NCI-H524 (cell line): ENCODE results near the gene NRP2.

Source experiments
- DNase-seq, 2 experiments: peaks; one replicate each; lab custom pipeline; 2025; lab: John Stamatoyannopoulos, UW

Gene NRP2

DNA sequence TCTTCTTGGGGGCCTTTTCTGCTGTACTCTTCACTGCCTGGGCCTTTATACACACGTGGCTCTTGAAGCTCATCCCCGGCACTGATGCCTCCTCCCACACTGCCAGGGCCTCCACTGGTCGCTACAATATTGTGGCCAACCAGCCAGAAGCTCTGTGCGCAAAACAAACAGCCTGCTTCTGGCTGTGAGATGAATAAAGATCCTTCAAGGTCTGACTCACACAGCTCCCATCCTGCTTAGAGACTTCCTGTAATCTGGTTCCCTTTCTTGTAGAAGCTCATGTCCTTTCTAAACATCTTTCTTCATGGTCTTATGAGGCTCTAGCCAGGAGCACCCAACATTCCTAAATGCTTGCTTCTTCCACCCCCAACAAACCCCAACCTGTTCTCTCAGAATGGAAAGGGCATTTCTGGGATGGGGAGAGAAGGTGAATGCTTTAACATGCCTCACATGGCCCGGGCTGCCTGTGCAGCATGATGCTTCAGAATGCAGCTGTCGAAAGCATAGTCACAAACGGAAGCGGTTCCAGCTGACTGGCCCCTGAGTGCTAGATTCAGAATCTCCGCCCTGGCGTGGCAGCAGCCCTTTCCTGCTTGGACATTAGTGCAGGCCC, 24.6 kb downstream of the NRP2 start:
- DNase-seq, result peak in 1 of 2 experiments; percentile 10

DNA sequence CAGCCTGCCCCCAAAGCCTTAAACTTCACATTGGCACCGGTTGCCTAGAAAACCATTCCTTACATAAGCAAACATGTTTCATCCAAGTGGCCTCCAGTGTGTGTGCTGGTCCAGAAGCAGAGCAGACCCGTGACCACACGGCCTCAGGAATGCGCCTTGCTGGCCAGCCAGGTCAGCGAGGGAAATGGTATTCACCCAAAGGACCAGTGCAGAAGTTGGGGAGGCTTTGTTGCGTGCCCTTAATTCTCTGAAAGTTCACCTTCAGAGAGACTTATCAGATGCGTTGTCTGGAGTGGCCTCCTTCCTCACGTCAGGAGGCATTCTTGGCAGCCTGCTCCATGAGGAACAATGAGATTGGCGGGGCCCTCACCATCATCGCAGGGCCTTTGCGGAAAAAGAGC, 25.9 kb downstream of the NRP2 start:
- DNase-seq, result no peak

DNA sequence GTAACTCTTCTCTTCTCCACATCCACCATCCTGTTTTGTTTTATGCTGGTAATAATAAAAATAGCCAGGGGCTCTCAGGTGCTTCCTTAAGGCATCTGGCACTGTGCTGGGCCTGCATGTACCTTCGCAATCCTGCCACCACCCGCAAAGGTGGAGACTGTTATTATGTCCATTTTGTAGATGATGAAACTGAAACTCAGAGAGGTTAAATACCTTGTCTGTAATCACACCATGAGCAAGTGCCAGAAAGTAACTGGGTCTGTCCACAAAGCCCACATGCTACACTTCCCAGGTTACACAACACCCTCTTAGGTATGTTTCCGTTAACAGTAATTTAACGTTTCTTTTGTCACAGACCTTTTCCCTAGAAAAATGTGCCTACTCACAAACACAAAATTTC, 27.0 kb downstream of the NRP2 start:
- no peak for DNase-seq

DNA sequence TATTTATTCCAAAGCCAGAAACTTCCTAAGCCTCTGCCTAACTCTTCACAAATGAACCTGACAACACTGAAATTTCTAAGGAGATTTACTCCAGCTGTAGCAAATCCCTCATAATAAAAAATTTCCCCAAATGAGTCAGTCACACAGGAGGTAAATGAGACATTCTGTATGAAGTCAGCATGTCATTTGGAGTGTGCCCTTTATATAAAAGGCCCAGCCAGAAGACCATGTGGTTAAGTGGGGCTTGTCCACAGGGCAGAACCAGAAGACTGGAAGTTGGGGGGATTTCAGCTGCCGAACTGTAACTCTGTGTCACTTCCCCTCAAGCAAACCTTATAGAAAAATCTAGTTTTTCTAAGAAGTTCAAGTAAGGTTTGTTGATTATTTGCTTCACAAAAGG, 30.2 kb downstream of the NRP2 start:
- peak in 1 of 2 experiments; percentile 37 for DNase-seq

DNA sequence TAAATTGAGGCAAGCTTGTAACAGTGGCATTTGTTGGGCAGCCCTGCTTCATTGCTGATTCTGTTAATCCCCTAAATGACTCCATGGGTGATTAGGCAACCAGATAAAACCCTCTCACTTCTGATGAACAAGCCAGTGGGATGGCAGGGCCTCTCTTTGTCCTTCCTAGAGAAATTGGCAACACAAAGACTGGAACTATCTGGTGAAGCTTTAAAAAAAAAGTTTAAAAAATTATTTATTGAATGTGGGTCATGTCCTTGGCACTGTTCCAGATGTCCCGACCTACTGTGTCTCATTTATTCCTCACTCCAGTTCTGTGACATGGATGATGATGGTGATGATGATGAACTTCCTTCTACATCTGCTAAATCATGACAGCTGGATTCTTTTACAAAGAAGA, 30.8 kb downstream of the NRP2 start:
- peak; percentile 21 to 44 for DNase-seq

DNA sequence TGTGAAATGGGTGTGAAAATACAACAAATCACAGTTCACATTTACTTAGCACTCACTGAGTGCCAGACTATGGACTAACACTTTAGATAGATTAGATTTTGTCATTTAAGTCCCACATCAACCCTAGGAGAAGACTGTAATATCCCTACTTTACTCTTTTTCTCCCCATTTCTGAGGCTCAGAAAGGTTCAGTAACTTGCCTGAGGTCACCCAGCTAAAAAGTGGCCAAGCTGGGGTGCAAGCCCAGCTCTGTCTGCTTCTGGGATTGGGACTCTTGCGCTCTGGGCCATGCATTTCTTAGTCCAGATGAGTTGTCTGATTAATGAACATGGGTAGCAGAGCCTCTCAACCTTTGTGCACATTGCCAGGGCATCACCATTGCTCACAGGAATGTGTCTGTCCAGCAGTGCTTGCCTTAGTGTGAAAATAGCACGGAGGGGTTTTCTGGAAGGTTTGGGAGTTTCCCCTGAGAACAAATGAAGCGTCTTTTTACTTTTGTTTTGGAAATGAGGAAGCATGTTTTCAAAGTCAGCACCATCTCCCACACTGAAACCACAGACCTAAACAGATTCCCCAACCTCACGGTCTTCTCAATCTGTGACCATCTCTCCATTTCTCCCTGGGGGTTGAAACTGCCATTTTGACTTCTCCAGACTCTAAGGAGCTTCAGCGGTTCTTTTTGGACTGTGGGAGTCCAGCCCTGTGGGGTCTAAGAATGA, 31.9 kb downstream of the NRP2 start:
- DNase-seq, result no peak

DNA sequence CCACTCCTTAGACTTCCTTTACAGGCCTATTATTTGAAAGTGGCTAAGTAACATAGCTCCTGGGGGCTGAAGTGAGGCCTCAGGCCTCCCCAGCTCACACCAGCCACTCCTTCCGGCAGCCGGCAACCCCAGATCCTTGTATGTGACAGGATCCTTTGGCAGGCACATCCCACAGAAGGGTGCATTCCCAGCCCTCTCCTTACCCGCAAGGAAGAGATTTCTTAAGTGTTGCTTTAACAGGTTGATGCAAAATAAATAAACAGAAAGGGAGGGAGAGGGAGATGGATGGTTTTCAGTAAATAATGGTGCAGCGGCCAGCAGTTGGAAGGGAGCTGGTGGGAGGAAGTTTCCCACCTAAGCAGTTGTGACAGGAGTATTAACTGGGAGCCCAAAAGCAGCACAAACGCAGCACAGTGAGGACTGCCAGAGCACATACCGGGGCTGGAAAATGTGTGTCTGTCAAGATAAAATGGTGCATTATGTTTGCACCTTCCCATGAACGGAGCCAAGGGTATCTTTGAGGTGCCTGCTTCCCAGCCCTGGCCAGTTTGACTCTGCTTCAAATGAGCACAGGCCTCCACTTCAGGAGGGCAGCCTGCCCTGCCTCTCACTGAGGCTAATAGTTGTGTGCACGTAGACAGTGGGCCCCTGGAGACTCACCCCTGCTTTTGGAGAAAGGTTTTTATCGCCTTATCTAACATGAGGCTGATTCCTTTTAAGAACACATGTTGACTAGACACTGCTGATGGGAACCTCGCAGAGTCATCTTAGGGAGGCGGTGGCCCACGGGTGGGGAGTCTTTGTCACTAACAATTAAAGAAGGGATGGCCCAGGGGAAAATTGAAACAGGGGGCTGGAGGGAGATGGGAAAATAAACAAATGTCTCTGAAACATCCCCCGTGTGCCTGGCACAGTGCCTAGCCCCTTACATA, 32.8 kb downstream of the NRP2 start:
- DNase-seq, result no peak

DNA sequence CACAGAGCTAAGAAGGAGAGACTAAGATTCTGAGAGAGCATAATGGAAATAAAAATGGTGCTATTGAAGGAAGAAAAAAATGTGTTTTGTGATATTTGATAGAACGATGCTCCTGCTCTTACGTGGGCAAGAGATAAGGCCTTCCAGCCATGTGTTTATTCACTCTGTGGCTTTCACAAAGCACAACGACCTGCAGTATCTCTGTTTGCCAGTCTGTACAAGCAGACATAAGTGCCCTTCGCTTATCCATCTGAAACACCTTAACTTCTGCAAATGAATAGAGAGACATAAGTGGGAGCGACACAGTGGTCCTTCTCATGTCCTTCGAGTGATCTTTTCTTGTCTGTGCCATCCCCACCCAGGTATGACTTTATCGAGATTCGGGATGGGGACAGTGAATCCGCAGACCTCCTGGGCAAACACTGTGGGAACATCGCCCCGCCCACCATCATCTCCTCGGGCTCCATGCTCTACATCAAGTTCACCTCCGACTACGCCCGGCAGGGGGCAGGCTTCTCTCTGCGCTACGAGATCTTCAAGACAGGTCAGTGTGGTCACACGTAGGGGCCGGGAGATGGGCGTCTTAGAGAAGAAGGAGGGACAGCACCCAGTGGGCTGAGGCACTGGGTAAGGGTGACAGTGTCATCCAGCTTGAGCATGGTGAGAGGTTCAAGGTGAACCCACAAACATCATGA, 33.7 kb downstream of the NRP2 start:
- DNase-seq, result no peak

DNA sequence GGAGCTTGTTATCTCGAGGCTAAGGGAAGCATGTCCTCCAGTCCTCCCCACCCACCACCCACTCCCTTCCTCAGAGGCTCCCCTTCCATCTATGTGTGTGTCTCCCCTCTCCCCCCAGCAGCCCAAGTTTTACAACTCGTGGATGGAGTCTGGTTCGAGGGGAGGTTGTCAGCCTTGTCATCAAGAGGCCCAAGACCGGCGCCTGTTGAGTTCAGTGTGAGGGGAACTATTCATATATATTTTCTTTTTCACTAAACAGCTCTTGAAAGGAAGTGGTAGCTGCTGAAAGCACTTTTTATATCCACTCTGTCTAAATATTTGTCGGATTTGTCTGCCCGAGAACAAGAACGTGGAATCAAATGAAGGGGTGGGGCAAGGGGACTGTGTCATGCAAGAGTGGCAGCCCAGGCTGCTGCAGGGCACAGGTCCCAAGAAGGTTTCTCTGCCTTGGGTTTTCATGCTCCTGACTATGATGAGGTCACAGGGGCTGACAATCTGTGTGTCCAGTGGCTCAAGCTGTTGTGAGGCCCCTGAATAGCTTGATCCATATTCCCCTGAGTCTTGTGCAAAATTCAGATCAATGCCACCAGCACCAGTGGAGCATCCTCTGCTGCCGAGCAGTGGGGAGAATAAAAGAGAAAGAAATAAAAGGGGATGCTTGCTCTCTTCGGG, 35.0 kb downstream of the NRP2 start:
- no peak for DNase-seq

DNA sequence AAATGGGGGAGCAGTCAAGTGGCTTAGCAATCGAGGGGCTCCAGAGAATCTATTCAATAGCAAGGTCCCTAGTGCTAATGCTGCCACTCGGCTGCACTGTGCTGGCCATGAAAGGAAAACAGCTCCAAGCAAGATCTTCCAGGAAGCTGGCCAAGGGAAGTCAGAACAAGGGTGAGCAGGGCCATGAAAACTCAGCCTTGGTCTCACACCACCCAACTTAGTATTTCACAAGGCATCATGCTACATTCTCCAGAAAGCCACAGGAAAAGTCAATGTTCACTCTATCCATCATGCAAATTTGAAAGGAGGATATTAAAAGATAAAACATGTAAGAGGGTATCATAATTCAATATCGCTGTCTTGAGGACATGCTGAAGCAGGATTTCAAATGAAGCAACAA, 35.7 kb downstream of the NRP2 start:
- no peak for DNase-seq

DNA sequence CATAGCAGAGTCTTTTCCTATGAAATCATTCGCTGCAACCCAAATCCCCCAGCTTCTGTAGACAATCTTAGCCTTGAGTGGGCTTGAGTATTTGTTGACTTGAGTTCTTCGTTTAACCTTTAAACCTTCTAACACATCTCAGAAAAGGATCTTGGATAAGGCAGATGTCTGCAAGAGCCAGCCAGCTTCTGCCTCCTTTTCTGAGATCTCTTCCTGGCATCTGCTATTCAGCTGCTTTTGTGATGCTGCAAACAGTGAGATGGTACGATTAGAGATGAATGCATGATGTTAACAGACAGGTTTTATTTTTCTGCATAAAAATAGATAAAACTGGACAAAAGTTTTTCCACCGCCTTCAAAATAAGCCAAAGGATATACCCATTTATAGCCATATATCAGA, 37.5 kb downstream of the NRP2 start:
- DNase-seq, result peak; percentile 39 to 85

DNA sequence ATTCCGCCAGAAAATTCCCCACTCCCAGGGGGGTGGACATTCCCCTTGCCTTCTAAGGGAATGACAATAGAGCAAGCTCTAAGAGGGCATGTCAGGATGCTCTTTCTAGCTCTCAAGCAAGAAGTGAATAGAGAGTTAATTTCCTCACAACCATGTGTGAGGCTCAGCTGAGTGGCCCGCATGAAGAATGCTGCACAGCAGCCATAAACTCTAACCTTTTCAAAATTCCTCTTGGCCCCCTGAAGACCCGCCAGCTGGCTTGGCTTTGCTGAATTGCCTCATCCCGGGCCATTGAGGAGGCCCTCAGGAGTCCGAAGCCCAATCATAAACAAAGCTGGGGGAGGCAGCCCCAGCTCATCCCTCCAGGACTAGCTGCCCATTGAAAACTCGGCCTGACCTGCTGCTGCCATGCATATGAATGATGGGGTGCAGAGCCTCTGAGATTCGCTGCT, 38.2 kb downstream of the NRP2 start:
- peak in 1 of 2 experiments; percentile 42 for DNase-seq

DNA sequence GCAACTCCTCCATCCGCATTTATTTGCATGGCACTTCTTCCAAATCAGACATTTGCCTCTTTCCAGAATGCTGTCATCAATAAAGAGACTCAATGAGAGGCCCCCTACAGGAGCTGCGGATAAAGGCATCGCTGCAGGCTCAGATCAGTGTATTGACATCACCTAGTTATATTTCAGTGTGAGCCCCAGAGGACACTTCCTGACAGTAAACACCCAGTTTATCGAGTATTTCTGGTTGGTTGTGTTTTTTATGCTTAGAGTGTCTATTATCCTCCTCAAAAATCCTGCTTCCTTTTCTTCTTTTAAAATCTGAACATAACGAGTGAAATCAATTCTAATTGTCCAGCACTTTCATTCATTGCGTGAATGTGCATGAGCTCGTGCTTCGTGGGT, 38.8 kb downstream of the NRP2 start:
- DNase-seq, result peak; percentile 61 to 76

DNA sequence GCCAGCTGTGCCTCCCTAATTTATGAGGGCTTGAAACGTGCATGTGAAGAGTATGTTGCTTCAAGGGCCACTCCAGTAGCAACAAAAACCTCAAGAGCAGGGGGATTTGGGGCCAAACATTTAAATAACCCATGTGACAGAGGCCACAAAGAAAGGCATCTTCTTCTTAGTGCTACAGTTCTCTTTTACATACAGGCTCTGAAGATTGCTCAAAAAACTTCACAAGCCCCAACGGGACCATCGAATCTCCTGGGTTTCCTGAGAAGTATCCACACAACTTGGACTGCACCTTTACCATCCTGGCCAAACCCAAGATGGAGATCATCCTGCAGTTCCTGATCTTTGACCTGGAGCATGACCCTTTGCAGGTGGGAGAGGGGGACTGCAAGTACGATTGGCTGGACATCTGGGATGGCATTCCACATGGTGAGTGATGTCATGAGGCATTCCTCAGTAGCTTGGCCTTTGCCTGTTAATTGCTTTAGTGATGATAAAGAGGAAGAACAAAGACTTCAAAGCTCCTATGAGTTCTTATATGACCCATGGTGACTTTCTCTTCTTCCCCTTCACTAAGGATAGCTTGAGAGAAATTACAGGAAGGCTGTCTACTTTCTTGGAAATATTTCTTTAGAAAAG, 40.1 kb downstream of the NRP2 start:
- peak; percentile 93 to 97 for DNase-seq

DNA sequence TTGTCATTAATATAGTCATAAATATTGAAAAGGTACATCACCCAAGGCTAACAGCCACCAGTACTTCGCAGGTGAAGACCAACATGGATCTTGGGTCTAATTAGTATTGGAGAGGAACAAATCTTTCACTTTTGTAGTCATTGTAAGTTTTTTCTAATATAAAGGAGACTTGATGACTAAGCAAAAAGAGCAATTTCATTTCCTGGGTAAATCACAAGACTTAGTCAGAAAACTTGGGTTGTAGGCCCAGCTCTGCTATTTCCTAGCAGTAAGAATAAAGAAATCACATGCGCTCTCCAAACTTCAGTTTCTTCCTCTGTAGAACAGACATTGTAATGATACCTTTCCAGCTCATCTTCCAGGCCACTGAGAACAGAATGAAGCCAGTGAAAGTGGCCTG, 40.9 kb downstream of the NRP2 start:
- no peak for DNase-seq

DNA sequence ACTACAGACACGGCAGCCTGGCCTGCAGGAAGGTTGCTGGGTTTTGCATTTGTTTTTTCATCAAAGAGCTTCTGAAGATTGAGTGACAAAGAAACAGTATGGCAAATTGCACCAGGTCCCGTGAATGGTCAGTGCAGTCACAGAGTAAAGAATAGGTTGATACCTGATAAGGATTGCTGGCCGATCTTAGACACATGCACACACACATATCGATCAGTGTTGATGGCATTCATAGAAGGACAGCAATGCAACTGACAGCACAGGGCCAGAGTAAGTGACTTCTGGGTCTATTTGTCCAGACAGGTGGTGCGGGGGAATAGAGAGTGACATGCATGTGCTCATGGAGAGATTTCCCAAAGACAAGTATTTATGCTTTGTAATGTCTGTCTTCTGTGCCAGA, 42.8 kb downstream of the NRP2 start:
- no peak for DNase-seq

DNA sequence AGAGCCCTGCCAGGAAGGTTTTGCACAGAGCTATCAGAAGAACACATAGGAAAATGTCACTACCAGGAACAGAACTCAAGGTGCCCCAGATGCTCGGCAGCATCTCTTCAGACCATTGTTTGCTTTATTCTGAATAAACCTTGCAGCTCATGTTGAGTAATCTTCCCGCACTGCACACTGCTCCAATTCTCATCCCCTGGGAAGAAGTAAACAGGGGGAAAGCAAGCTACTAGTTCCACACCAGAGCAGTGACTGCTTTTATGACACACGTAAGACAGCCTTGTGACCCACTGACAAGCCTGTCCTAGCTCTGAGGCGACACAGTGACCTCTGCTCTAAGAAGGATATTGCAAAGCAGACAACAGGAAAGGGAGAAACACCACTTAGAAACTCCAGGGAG, 44.2 kb downstream of the NRP2 start:
- no peak for DNase-seq

DNA sequence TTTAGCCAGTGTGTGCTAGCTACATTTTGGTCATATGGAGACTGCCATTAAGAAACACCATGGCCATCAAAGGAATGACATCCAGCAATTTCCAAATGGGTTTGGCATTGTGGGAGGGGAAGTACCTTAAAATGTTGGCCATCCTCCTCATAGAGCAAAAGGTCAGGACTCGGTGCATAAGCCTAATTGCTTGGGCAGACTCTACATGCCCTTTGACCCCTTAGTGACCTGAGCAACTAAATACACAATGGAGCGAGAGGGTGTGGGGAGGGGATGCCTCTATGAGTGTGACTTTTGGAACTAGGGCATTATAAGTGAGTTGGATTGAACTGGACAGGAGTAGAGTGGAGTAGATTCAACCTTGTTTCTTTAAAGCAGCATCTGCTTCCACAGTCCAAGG, 44.9 kb downstream of the NRP2 start:
- no peak for DNase-seq

DNA sequence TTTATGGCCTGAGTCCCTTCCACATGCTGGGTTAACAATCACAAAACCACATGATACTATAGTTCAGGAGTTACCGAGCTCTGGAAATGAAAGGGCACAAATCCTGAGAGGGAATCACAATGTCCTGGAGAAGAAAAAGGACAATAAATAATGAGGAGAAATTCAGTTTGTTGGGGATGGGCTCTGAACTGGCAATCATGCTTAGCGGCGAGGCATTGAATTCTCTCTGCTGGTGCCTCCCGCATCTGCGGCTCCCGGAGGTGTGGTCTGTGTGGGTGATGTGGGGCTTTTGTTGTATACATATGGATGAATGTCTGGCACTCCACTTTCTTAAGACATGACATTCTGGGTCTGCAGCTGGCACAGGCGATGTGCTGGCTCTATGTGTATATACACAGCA, 46.1 kb downstream of the NRP2 start:
- DNase-seq, result no peak

DNA sequence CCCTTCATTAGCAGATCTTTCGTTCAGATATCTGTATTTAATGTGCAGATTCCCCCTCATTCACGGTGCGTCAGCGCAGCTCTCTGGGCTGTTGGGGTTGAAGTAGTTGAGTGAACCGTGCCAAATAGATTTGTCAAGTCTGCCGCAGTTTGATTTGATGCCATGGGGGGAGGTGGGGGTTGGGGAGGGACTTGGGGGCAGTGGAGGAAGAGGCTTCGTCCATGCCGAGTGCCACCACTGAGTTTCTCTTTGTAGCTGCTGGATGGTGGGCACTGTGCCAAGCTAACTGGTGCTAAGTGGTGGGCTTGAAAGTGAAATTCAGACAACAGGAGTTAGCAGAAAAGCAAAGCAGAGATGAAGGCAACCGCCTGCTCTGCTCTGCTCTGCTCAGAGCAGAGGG, 47.9 kb downstream of the NRP2 start:
- no peak for DNase-seq
